ENCODE results near the gene NRL. TPM values are rescaled to one million over a fixed set of nuclear protein-coding genes. Genes with fewer than 3 reads are reported as not detected.

NRL gene
- total RNA-seq, 6 donors from 2014 or later, result 2.6 to 9.8 (median 4.4) TPM

GRCh38 chr14:24059841-24060388, 54.8 kb downstream of the NRL start:
- ATAC-seq (ENCODE audit: low FRiP score in 2 of 2) (no peak), DNase-seq (no peak)
- TF ChIP-seq POLR2AphosphoS5 (IDR thresholded peaks at IDR 0.05), result no peak
- TF ChIP-seq CTCF (IDR thresholded peaks at IDR 0.05), result no peak
- no peak for TF ChIP-seq EP300 (IDR thresholded peaks at IDR 0.05)
- no peak for TF ChIP-seq POLR2A (IDR thresholded peaks at IDR 0.05)
- Histone ChIP-seq H3K27ac (no peak overlapping the region), H3K9me3 (no peaks in the 10 kb centered on the region), H3K4me1 (peaks cover 0 to 3% (median 0%) of the 10 kb centered on the region in 4 donors), H3K36me3 (no peaks in the 10 kb centered on the region), H3K27me3 (no peaks in the 10 kb centered on the region), H3K4me3 (no peak overlapping the region)
- 84 to 97% methylated on average over 16 of the region's 16 CpGs for WGBS, 2 donors

- DNase-seq (no peak), ATAC-seq (ENCODE audit: low FRiP score in 2 of 2) (no peak)
- no peaks in the 10 kb centered on the region for H3K9me3 ChIP-seq
- 81 to 94% methylated on average over 2 to 10 of the region's 10 CpGs for WGBS, 2 donors
- no peak overlapping the region for H3K4me3 ChIP-seq
- H3K4me1 ChIP-seq, result peaks cover 0 to 3% (median 0%) of the 10 kb centered on the region in 4 donors
- no peaks in the 10 kb centered on the region for H3K36me3 ChIP-seq
- TF ChIP-seq CTCF (IDR thresholded peaks at IDR 0.05), result no peak
- TF ChIP-seq EP300 (IDR thresholded peaks at IDR 0.05), result no peak
- TF ChIP-seq POLR2A (IDR thresholded peaks at IDR 0.05), result no peak
- no peak for TF ChIP-seq POLR2AphosphoS5 (IDR thresholded peaks at IDR 0.05)
- no peak overlapping the region for H3K27ac ChIP-seq
- H3K27me3 ChIP-seq, result no peaks in the 10 kb centered on the region
Observed at GRCh38 chr14:24058951-24059475, 55.7 kb downstream of the NRL start.

GRCh38 chr14:24058260-24058950, 56.3 kb downstream of the NRL start:
- peak; percentile 53 to 80 for ATAC-seq (ENCODE audit: low FRiP score in 2 of 2)
- H3K27ac ChIP-seq, result no peak overlapping the region
- peaks cover 0 to 3% (median 0%) of the 10 kb centered on the region in 4 donors for H3K4me1 ChIP-seq
- H3K4me3 ChIP-seq, result no peak overlapping the region
- H3K36me3 ChIP-seq, result no peaks in the 10 kb centered on the region
- H3K9me3 ChIP-seq, result no peaks in the 10 kb centered on the region
- 51 to 56% methylated on average over 7 of the region's 7 CpGs for WGBS, 2 donors
- TF ChIP-seq POLR2AphosphoS5 (IDR thresholded peaks at IDR 0.05), result no peak
- peak; percentile 64 to 95 (median 85) for TF ChIP-seq CTCF (IDR thresholded peaks at IDR 0.05)
- DNase-seq, result peak in 1 of 2 donors; percentile 79
- H3K27me3 ChIP-seq, result no peaks in the 10 kb centered on the region

GRCh38 chr14:24057867-24058259, 56.9 kb downstream of the NRL start:
- TF ChIP-seq POLR2AphosphoS5 (IDR thresholded peaks at IDR 0.05) (no peak), EP300 (IDR thresholded peaks at IDR 0.05) (no peak), POLR2A (IDR thresholded peaks at IDR 0.05) (no peak), CTCF (IDR thresholded peaks at IDR 0.05) (no peak)
- no peak overlapping the region for H3K4me3 ChIP-seq
- no peak for DNase-seq
- no peaks in the 10 kb centered on the region for H3K9me3 ChIP-seq
- H3K36me3 ChIP-seq, result no peaks in the 10 kb centered on the region
- H3K4me1 ChIP-seq, result peaks cover 0 to 4% (median 1%) of the 10 kb centered on the region in 4 donors
- no peaks in the 10 kb centered on the region for H3K27me3 ChIP-seq
- H3K27ac ChIP-seq, result no peak overlapping the region
- WGBS, 2 donors, result 45 to 56% methylated on average over 5 to 13 of the region's 14 CpGs
- no peak for ATAC-seq (ENCODE audit: low FRiP score in 2 of 2)
